GM12865 (cell line): Measurements from ENCODE around the gene LRIG1.

Source experiments
- DNase-seq: peaks from one replicate; pipeline ENCODE4 v3.0.0; 2010; ENCODE audit warnings: low read depth
- H3K4me3 ChIP-seq: 2 replicates; pipeline ENCODE4 v1.5.1; 2011; ENCODE audit warnings: mild to moderate bottlenecking, low read depth, low read length, control low read depth
- TF ChIP-seq, protein P1 (sequence below): IDR thresholded peaks from 2 replicates; pipeline ENCODE4 v1.5.1; 2011; ENCODE audit warnings: low read length, control low read depth, low read depth, inconsistent platforms; ENCODE audit not compliant: insufficient read depth; ENCODE audit errors: missing control alignments

The LRIG1 gene

DNA sequence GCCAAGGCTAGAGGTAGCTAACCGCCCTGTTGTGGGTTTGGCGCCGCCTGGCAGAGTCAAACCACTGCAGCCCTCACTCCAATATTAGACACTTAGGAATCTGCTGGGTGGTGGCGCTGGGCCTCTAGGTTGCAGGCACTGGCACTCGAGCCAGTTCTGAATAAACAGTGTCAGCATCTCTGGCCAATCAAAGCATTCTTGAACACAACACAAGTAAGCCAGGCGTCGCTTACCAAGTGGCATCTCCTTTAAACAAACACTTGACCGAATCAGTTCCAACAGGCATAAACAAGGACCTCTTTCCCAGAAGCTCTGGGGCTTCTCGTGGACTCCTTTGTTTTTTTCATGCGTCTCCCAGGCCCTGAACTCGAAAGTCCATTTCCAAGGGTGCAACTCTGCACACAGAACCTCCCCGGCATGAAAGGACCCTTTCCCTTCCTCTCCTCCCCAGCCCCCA lies 82.3 kb downstream of the LRIG1 start:
- no peak overlapping the region for H3K4me3 ChIP-seq
- TF ChIP-seq, protein P1, sequence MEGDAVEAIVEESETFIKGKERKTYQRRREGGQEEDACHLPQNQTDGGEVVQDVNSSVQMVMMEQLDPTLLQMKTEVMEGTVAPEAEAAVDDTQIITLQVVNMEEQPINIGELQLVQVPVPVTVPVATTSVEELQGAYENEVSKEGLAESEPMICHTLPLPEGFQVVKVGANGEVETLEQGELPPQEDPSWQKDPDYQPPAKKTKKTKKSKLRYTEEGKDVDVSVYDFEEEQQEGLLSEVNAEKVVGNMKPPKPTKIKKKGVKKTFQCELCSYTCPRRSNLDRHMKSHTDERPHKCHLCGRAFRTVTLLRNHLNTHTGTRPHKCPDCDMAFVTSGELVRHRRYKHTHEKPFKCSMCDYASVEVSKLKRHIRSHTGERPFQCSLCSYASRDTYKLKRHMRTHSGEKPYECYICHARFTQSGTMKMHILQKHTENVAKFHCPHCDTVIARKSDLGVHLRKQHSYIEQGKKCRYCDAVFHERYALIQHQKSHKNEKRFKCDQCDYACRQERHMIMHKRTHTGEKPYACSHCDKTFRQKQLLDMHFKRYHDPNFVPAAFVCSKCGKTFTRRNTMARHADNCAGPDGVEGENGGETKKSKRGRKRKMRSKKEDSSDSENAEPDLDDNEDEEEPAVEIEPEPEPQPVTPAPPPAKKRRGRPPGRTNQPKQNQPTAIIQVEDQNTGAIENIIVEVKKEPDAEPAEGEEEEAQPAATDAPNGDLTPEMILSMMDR = no peak
- DNase-seq = no peak

DNA sequence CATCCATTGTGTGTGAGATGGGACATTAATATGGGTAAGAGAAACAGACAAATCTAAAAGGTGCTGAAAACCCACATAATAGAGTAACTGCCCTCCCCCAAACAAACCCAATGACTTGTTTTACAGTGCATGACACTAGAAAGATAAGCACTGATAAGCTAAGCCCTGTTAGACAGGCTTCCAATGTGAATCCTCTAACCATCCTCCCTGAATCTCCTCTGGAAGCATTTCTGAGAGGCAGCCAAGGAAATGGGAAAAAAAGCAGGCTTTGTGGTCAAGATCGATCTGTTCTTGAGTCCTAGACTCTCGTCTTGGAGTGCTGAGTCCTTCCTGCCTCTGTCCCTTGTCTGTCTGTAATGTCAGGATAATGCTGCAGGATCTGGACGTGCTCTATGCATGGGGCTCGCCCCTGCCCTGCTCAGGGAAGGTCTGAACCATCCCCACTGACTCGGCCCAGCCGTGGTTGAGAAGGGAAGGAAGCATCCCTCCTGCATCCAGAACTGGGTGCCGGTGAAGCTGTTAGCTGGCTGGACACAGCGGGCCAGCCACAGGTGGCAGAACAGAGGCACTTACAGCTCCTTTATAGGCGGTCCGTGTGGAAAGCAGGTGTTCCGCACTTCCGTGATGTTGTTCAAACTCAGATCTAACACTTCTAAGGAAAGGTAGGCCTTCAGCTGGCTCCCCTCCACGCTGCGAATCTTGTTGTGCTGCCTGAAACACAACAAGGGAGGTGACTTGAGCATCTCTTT lies 84.1 kb downstream of the LRIG1 start:
- DNase-seq = no peak

DNA sequence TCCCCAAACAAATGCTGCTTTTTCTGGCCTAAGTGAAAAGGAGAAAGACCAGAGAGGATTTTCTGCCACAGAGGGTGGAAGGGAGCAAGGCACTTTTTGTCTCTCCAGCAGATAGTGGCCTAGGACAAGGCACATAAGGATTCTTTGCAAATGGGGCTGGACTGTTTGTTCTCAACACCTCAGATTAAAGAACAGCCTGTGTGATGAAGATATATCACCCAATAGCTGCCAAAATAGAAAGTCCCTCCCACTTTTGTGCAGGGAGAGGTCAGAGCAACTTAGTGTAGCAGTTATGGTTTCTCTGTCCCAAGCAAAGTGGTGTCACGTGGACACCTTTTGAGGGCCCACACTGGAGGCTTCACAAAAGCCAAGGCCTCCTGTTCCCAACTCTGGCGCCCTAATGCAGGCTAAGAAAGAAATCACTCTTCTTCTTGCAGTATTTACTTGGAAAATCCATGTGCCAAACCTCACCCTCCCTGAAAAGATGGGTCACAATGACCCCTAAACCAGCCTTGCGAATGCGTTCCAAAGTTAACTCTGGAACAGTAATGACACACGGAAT lies 84.9 kb downstream of the LRIG1 start:
- no peak overlapping the region for H3K4me3 ChIP-seq
- TF ChIP-seq, protein P1 = no peak
- DNase-seq = no peak

More for the DNA sequence above, 84.1 kb downstream of the LRIG1 start:
- H3K4me3 ChIP-seq = no peak overlapping the region
- TF ChIP-seq, protein P1 = no peak

DNA sequence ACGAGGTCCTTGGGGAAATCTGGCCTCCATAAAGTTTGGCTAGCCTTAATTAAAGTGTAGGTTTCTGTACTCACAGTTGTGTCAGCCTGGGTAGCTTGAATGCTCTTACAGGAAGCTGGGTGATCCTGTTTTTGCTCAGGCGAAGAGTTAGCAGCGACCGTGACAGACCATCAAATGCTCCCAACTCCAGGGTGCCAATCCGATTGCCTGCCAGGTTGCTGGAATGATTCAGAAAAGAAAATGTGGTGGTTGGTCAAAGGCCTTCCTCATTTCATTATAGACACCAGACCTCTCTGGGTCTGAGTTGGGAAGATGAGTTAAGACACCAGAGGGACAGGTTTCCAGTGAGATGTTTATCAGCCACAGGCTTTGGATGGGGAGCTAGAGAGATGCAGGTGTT lies 86.0 kb downstream of the LRIG1 start:
- TF ChIP-seq, protein P1 = no peak
- H3K4me3 ChIP-seq = no peak overlapping the region
- DNase-seq = no peak

DNA sequence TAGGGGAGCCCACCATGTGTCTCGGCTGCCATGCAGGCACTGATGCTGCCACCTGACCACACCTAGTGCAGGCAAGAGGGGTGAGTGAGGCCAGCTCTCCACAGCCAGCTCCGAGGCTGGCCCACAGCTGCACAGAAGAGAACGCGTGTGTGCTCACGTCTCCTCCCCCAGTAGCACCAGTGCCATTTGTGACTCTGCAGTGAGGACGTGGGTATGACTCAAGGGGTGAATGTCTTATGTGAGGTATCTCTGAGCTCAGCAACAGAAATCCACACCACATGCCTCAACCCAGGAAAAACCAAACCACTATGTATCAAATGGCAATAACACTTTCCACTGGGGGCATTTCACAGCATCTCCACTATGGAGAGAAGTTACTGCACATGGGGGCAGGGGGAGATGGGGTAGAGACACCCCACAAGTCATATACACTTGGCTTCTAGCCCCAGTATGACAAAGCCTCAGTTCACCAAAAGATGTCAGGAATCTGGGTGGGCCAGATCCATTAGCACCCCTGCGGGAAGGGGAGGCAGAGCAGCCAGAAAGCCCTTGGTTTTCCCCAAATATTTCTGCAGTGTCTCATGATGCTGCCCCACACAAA lies 87.6 kb downstream of the LRIG1 start:
- TF ChIP-seq, protein P1 = no peak
- no peak overlapping the region for H3K4me3 ChIP-seq
- DNase-seq = no peak

DNA sequence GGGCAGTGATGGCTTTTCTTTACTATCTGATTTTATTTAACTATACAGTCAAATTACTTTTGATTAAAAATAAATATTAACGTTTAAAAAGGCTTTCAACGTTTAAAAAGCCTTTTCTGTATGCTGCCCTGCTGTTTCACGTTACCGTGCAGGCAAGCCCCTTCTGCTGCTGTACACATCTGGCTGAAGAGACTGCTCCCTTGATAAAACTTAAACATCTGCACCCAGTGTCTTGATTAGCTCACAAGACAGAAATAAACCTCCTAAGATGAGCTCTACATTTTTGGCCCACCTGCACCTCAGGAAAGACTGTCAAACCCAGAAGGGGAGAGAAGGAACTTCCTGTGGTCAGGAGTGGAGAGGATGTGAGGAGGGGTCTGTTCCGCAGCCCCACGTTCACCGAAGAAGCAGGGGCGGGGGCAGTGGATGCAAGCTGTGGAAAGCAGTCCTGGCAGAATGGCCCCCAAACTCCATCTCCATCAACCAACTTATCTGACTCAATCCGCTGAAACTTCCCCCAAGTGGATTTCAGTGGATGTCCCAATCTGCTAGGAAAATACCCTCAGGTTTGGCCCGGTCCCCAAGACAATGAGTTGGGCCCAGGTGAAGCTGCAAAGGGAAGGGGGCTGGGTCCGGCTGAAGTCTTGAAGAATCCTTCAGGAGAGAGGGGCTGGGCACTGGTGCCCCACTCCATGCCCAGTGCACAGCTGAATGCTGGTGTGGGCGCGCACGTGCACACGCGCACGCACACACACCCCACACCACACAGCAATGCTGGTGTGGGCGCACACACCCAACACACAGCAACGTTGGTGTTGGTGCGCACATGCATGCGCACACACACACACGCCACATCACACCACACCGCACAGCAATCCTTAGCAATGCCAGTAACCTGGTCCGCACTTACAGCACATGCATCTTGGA lies 88.6 kb downstream of the LRIG1 start:
- no peak overlapping the region for H3K4me3 ChIP-seq
- DNase-seq = no peak
- TF ChIP-seq, protein P1 = no peak
